ENCODE results near the gene NRG2.

NRG2 gene

DNA sequence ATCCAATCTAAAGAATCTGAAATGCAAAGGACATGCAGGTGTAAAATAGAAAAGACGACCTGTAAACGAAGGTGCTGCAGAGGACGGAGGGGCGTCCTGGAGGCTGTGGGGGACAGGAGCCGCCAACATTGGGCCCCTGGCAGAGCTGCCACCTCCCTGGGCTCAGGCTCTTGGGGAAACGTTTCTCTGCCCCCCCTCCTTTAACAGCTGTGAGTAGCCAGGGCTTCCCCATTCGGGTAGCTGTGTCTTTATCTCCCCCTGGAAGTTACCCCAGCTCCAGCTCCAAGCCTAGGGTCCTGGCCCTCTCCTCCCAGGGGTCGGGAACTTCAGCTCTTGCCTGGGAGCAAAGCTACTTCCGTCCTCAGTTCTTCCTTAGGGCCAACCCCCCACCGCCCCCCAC, 196.0 kb downstream of the NRG2 start:
- TF ChIP-seq, protein P1, sequence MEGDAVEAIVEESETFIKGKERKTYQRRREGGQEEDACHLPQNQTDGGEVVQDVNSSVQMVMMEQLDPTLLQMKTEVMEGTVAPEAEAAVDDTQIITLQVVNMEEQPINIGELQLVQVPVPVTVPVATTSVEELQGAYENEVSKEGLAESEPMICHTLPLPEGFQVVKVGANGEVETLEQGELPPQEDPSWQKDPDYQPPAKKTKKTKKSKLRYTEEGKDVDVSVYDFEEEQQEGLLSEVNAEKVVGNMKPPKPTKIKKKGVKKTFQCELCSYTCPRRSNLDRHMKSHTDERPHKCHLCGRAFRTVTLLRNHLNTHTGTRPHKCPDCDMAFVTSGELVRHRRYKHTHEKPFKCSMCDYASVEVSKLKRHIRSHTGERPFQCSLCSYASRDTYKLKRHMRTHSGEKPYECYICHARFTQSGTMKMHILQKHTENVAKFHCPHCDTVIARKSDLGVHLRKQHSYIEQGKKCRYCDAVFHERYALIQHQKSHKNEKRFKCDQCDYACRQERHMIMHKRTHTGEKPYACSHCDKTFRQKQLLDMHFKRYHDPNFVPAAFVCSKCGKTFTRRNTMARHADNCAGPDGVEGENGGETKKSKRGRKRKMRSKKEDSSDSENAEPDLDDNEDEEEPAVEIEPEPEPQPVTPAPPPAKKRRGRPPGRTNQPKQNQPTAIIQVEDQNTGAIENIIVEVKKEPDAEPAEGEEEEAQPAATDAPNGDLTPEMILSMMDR (IDR thresholded peaks at IDR 0.05; ENCODE audit: low read depth, low read length): no peak
- no peak for DNase-seq (ENCODE audit: low read depth in 2 of 2)
- H3K4me3 ChIP-seq (replicated peaks in 1 of 2; ENCODE audit: low read depth in 2 of 2, low read length in 2 of 2): no peak overlapping the region

DNA sequence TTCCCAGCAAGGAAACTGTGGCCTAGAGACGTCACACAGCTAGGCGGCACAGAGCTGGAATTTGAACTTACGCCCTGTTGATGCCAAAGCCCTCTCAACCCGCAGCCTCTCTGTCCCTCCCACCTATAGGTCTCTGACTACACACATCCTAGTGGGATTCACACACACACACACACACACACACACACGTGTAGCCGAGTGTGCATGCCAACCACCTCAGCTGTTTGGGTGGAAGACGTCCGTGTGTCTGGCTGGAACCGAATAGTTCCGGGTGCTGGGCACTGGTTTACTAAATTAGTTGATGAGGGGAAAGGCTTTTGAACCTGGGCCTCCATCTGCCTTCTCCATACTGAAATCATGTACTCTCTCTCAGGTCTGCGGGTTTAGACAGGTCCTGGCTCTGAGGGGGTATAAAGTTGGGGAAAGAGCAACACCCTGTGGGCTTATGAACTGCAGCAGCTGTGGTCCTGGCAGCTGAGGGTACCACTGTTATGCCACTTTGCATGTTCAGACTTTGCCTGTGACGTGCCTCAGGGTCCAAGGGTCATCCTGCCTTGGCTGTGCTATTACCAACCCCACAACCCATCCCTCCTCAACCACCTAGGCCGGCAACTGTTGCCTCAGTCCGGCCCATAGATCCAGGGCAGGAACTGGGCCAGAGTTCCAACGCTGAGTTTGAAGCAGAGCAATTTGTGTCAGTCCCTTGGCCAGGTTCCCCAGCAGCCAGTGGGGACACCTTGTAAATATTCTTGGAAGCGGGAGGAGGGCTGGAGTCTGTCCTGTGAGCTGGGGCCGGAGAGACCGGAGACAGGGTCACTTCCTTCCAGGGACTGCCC, 197.0 kb downstream of the NRG2 start:
- TF ChIP-seq, protein P1 (IDR thresholded peaks at IDR 0.05; ENCODE audit: low read depth, low read length): no peak
- no peak overlapping the region for H3K4me3 ChIP-seq (replicated peaks in 1 of 2; ENCODE audit: low read depth in 2 of 2, low read length in 2 of 2)
- no peak for DNase-seq (ENCODE audit: low read depth in 2 of 2)

DNA sequence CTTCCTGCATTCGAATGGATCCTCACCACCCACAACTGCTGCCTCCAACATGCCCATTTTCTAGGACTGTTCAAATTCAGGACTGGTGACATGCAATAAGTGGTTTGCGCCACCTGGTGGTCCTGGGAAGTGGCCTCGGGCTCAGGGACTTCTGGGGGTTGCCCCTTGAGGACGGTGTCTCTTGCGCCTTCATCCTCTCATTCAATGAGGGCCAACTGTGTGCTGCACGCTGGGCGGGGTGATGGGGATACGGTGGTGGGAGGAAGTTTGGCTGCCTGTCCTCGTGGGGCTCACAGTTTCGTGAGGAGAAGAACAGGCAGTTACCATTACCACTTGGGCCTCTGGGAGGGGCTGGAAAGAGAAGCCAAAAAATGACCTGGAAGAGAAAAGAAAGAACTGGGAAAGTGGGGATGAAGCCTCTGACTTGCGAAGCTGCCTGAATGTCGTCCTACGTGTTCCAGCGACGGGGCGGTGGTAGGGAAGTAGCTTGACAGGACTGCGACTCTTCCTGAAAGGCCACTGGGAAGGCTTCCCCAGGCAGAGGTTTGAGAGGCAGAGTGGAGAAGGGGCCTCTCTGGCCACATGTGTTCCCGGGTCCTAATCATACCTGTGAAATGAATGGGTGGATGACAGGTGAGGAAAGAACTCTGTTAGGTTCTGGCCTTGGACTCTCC, 198.5 kb downstream of the NRG2 start:
- no peak overlapping the region for H3K4me3 ChIP-seq (replicated peaks in 1 of 2; ENCODE audit: low read depth in 2 of 2, low read length in 2 of 2)
- peak; percentile 77 for DNase-seq (ENCODE audit: low read depth in 2 of 2)
- TF ChIP-seq, protein P1 (IDR thresholded peaks at IDR 0.05; ENCODE audit: low read depth, low read length): peak; percentile 85

DNA sequence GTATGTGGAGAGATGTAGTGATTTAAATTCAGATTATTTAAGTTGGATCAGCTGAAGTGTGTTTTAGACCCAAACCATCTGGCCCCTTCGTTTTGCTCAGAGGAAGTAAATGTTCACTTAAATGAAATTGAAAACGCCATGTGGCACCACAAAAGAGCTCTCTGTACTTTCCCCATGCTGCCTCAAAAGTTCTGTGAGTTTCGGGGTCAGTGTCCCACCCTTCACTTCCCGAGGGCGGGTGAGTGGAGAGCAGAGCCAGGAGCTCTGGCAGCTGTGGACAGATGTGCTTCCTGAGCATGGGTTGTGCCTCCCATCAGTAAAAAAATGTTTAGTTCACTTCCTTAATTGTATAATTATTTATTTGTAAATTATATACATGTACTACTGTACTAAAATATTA, 199.1 kb downstream of the NRG2 start:
- no peak for DNase-seq (ENCODE audit: low read depth in 2 of 2)
- TF ChIP-seq, protein P1 (IDR thresholded peaks at IDR 0.05; ENCODE audit: low read depth, low read length): no peak
- H3K4me3 ChIP-seq (replicated peaks in 1 of 2; ENCODE audit: low read depth in 2 of 2, low read length in 2 of 2): no peak overlapping the region

DNA sequence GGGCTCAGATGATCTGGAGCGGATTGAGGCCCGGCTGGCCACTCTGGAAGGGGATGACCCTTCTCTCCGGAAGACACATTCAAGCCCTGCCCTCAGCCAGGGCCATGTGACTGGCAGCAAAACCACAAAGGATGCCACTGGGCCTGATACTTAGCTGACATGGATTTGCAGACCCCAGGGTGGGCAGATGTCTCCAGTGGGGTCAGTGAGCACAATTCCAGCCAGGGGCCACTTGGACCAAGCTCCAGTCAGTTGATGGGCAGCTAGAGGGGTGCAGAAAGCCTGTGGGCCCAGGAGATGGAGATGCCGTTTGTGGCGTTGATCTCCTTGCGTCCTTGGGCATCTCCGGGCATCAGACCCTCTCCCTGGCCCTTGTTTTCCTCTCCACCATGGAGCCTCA, 200.8 kb downstream of the NRG2 start:
- TF ChIP-seq, protein P1 (IDR thresholded peaks at IDR 0.05; ENCODE audit: low read depth, low read length): no peak
- DNase-seq (ENCODE audit: low read depth in 2 of 2): no peak
- H3K4me3 ChIP-seq (replicated peaks in 1 of 2; ENCODE audit: low read depth in 2 of 2, low read length in 2 of 2): no peak overlapping the region

DNA sequence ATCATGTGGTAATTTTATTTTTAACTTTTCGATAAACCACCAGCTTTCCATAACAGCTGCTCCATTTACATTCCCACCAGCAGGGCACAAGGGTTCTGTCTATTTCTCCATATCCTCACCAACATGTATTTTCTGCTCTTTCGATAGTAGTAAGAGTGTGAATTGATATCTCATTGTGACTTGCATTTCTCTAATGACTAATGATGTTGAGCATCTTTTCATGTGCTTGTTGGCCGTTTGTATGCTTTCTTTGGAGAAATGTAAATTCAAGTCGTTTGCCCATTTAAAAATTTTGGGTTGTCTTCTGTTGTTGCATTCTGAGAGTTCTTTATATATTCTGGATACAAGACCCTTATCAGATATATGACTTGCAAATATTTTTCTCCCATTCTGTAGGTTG, 201.6 kb downstream of the NRG2 start:
- no peak overlapping the region for H3K4me3 ChIP-seq (replicated peaks in 1 of 2; ENCODE audit: low read depth in 2 of 2, low read length in 2 of 2)
- TF ChIP-seq, protein P1 (IDR thresholded peaks at IDR 0.05; ENCODE audit: low read depth, low read length): no peak
- no peak for DNase-seq (ENCODE audit: low read depth in 2 of 2)
